HG02981 (cell line): Measurements from ENCODE around the gene SLC30A2.
"Not testable (repeated sequence)": the region's sequence is repeated elsewhere in the genome, so short reads cannot be mapped to it uniquely, and the experiment has no call there.

ENCODE experiments used
- ATAC-seq: cut with Tn5 transposase; IDR thresholded peaks from one replicate; pipeline ENCODE4 v1.9.1; 2021; ENCODE audit warnings: mild to moderate bottlenecking, moderate library complexity; ENCODE audit not compliant: unreplicated experiment

The SLC30A2 gene

GRCh38 chr1:26045722-26046245 is at the start of gene SLC30A2:
Gene SLC30A2 (minus strand): TSS chr1:26046118. CDS start chr1:26045896, 222 bp downstream.
- no peak for ATAC-seq

GRCh38 chr1:26094677-26095383 is 48.9 kb upstream of the SLC30A2 start:
- no peak for ATAC-seq

DNA sequence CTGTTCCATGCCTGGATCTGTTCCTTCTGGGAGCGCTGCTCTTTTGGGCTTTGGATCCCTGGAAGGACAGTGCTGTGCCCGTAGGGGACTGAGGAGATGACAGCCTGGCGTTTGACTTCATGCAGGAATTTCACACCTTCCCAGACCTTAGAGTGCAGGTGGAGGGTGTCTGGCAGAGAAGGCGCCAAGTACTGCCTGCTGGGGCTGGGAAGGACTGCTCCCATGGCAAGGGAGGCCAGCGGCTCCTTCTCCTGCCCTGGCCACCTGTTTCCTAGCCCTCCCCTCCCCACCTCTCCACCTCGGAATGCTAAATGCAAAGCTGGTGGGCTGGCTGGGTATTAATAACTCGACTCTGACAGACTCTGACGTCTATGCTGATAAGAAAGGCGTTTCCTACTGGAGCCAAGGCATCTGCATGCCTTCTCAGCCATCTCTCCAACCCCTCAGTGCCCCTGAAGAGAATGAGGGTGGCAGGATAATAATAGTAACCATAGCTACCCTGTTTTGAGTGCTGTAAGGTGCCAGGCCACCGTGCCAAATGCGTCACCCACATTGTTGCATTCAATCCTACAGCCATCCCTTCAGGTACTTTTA is 48.3 kb upstream of the SLC30A2 start:
- no peak for ATAC-seq

DNA sequence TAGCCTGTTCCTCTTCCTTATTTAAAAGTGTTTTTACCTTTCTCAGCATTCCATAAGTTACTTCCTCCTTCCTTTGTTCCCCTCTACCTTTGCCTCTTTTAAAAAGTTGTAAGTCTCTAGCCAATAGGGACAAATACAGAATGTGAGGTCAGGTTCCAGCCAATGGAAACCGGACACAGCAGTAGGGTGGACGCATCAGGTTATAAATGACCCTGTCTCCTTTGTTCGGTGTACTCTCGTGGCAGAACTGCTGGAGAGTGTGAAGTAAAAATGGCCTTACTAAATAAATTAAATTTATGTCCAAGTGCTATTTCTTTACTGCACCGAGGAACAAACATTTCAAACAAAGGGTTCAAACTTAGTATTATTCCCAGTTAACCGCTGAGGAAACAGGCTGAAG is 47.7 kb upstream of the SLC30A2 start:
- ATAC-seq = not testable (repeated sequence)

DNA sequence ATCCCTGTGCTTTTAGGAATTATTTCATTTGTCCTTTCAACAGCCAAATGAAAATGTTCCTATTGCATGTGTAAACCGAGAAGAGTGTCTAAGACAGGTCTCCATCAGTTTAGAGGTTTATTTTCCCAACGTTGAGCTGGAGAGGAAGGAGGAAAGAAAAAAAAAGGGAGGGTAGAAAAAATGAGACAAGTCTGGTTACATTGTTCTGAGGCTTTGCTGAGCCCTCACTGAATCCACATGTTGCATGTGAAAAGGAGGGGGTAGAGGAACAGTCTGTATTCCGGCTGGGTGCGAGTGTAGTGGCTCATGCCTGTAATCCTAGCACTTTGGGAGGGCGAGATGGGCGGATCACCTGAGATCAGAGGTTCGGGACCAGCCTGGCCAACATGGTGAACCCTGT is 46.5 kb upstream of the SLC30A2 start:
- ATAC-seq = no peak

DNA sequence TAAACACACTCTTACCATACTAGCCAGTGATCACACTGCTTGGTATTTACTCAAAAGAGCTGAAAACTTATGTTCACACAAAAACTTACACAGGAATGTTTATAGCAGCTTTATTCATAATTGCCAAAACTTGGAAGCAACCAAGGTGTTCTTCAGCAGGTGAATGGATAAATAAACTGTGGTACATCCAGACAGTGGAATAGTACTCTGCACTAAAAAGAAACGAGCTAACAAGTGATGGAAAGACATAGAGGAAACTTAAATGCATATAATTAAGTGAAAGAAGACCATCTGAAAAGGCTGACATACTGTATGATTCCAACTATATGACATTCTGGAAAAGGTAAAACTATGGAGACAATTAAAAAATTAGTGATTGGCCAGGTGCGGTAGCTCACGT is 45.0 kb upstream of the SLC30A2 start:
- ATAC-seq = no peak

DNA sequence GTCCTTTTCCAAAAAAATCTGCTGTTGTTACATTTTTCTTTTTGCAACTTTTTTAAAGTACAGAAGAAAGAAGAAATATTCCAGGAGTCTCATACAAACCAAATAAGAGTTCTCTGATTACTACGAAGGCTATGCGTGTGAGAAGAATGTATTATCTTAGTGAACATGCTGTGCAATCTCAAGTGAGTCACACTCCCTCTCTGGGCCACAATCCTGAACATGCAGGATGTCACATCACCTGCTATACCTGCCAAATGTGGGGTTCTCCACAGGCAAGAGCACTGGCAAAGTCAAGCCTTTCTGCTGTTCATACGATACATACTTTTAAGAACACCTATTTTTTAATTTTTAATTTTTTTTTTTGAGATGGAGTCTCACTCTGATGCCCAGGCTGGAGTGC is 43.2 kb upstream of the SLC30A2 start:
- no peak for ATAC-seq

DNA sequence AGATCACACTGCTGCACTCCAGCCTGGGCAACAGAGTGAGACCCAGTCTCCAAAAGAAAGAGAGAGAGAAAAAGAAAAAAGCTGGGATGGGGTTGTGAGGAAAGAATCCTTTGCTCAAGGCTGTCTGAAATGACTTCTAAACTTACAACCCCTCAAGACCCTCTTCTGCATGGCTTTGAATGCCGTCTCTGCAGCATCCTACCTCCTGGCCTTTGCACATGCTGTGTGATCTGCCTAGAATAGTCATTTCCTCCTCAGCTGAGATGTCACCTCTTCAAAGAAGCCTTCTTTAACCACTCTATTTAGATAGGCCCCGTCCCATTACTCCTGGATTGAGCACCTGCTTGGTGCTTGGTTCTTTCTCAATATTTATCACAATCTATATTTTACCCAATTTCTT is 38.9 kb upstream of the SLC30A2 start:
- ATAC-seq = no peak

DNA sequence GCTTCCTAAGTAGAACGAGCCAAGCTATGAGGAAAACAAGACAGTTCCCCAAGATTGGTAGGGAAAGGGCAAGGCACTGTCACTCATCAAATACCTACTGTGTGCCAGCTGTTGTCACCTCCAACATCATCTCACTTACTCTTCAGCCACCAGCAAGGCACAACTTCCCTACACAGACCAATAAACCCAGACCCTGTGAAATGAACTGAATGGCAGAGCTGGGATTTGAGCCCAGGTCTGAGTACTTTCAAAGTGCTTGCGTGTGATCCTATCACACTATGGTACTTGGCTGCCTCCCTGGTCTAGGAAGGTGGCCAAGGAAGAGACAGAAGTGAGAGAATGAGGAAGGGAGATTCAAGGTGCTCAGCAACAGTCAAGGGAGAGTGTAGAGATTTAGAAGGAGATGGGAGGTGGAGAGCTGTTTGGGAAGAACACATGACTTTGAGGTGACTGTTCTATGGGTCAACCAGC is 38.2 kb upstream of the SLC30A2 start:
- ATAC-seq = no peak

DNA sequence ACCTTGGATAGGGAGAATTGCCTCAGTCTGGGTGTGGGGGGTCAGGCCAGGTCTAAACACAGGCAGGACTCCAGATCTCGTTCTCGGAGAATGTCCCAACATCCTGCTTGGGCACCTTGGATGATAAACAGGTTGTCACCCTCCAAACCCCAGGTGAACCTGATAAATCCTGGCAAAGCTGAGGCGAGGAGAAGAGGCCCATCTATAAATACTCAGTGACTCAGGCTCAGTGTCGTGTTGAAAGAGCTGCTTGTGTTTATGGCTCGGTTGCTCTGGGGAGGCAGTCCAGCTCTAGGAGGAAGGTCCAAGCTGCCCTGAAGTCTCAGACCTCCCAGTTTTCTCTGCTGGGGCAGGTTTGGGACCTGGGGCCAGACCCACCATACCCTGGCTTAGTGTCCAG is 37.3 kb upstream of the SLC30A2 start:
- no peak for ATAC-seq

- no peak for ATAC-seq
These were observed 36.1 kb upstream of the SLC30A2 start for GRCh38 chr1:26082020-26082350.

DNA sequence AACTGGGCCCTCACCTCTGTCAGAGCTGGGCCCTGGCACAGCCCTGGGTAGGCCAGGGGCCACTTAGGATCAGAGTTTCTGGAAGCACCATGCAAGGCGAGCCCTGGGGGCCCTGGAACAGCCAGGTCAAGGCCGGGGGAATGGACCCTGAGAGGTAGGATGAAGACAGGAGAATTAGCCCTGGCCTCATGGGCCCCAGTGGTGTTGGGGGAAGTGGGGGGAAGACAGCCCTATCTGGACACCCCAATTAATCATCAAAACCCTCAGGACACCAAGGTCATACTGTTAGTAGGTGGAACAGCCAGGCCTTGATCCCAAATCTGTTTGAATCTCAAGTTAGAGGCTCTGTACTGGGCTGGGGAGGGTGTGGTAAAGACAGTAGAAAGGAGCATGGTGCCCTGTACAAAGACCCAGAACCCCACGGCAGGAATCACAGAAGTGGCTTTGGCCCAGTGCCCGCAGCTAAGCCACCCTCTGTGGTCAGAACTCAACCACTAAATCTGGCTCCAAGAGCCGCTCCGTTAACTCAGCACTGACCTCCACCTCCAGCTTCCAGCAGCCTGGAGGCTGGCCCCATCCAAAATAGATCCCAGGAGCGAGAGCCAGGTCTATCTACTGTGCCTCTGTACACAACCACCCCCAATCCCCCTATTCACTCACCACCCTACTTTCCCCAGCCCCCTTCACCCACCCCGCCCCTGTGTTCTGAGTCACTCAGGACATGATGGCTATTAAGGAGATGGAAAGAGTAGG is 35.5 kb upstream of the SLC30A2 start:
- no peak for ATAC-seq

DNA sequence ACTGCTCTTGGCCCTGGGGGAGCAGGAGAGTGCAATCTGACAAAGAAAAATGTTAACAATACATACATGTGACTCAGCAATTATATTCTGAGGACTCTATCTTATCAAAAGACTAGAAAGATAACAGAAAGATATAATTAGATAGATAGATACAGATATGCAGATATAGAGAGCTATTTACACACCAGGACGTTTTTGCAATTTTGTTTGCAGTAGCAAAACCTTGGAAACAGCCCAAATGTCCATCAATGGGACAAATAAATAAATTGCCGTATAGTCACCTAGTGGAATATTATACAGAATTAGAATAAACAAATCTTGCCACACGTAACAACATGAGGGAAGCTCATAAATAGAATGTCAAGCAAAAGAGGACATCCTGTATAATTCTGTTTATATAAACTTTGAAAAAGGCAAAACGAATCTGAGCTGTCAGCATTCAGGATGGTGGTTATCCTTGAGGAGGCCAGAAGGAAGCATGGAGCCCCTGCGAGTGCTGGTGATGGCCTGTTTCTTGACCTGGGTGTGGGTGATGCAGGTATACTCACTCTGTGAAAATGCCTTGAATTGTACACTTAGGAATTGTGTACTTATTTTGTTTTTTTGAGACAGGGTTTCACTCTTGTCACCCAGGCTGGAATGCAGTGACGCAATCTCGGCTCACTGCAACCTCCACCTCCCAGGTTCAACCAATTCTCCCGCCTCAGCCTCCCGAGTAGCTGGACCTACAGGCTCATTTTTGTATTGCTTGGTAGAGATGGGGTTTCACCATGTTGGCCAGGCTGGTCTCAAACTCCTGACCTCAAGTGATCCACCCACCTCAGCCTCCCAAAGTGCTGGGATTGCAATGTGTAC is 34.3 kb upstream of the SLC30A2 start:
- ATAC-seq = no peak

GRCh38 chr1:26079178-26079563 is 33.3 kb upstream of the SLC30A2 start:
- ATAC-seq = no peak

GRCh38 chr1:26078286-26079177 is 32.6 kb upstream of the SLC30A2 start:
- ATAC-seq = no peak

DNA sequence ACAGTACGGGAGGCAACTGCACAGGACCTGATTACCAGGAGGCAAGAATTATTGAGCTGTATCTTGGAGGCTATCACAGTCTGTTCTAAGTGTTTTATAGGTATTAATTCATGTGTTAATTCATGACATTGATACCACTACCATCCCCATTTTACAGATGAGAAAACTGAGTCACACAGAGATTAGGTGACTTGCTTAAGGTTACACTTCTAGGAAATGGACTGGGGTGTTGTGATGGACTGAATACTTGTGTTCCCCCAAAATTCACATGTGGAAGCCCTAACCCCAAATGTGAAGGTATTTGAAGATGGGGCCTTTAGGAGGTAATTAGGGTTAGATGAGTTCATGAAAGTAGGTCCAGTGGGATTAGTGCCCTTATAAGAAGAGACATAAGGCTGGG is 31.6 kb upstream of the SLC30A2 start:
- no peak for ATAC-seq

GRCh38 chr1:26075421-26076144 is 29.7 kb upstream of the SLC30A2 start:
- ATAC-seq = no peak

DNA sequence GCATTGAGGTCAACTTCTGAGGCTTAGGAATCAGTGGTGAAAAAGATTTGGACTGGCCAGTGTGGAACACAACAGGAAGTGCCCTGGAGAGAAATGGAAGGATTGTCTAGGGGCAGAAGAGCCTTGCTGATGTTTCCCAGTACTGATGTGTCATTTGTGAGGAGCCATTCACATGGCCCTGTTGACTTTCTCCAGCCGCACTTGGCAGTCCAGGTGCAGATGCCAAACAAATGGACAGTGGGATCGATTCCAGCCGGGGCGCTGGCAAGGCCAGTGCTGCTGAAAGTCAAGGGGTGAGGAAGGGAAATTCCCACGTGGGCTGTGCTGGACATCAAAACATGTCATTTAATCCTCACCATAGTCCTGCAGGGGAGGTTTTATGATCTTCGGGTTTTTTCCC is 26.4 kb upstream of the SLC30A2 start:
- ATAC-seq = no peak

DNA sequence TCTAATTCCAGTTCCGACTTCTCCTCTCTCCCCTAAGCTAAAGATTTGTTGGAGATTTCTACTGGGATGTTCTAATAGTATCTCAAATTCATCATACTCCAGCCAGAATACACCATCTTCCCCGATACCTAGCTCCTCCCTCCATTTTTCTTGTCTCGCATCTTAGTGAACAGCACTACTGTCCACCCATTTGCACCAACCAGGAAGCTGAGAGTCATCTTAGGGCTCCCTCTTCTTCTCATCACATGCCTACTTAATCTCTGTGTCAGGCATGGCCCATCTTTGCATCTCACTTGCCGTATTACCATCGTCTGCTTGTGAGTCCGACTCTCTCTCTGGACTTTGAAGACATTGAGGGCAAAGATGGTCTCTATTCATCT is 25.0 kb upstream of the SLC30A2 start:
- ATAC-seq = no peak
